Breast epithelium (tissue), 3 donors: ENCODE measurements around the gene HEATR9.

Source experiments
- POLR2A ChIP-seq: fragments of 450-650 bp; IDR thresholded peaks from one replicate; pipeline ENCODE4 v1.6.1; 2016; ENCODE audit warnings: antibody characterized with exemption, mild to moderate bottlenecking, moderate library complexity
- POLR2AphosphoS5 ChIP-seq, 3 donors: sonication (generic); formaldehyde crosslinking; IDR thresholded peaks; one replicate each; pipeline ENCODE4 v1.6.1; 2017; ENCODE audit warnings: antibody characterized with exemption in 3 of 3
- TF ChIP-seq, protein P1 (sequence below), 3 donors: fragments of 450-650 bp; IDR thresholded peaks; one replicate each; pipeline ENCODE4 v1.5.1; 2016 to 2017; ENCODE audit warnings: antibody characterized with exemption in 3 of 3, mild to moderate bottlenecking in 3 of 3, moderate library complexity in 3 of 3

DNA sequence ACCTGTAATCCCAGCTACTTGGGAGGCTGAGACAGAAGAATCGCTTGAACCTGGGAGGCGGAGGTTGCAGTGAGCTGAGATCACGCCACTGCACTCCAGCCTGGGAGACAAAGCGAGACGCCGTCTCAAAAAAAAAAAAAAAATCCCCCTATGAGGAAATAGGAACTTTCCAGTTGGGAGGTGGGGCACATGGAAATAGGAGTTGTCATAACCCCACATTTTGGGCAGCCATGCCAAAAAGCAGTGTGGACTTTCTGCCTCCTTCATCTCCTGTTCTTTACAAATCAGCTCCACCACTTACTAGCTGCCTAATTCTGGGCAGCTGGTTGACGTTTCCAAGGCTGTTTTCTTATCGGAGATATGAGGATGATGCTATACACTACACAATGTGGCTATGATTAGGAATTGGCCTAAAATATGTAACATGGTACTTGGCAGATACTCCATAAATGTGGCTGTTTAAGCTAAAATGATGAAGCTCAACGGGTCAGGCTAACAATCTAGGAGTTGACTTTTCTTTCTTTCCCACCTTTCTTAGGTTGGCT is 33.0 kb upstream of the HEATR9 start:
- TF ChIP-seq POLR2A (no peak), POLR2AphosphoS5 (IDR thresholded peaks at IDR 0.05) (no peak)
- TF ChIP-seq, protein P1, sequence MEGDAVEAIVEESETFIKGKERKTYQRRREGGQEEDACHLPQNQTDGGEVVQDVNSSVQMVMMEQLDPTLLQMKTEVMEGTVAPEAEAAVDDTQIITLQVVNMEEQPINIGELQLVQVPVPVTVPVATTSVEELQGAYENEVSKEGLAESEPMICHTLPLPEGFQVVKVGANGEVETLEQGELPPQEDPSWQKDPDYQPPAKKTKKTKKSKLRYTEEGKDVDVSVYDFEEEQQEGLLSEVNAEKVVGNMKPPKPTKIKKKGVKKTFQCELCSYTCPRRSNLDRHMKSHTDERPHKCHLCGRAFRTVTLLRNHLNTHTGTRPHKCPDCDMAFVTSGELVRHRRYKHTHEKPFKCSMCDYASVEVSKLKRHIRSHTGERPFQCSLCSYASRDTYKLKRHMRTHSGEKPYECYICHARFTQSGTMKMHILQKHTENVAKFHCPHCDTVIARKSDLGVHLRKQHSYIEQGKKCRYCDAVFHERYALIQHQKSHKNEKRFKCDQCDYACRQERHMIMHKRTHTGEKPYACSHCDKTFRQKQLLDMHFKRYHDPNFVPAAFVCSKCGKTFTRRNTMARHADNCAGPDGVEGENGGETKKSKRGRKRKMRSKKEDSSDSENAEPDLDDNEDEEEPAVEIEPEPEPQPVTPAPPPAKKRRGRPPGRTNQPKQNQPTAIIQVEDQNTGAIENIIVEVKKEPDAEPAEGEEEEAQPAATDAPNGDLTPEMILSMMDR (IDR thresholded peaks at IDR 0.05), result no peak
